ENCODE measurements around the gene TNFRSF6B.

The TNFRSF6B gene

GRCh38 chr20:63706852-63707557 is 10.6 kb downstream of the TNFRSF6B start:
- TF ChIP-seq CTCF (IDR thresholded peaks at IDR 0.05; ENCODE audit: insufficient read depth, low read length) (peak; percentile 35), GABPA (IDR thresholded peaks at IDR 0.05; ENCODE audit: low read depth) (no peak), SPI1 (IDR thresholded peaks at IDR 0.05; ENCODE audit: borderline replicate concordance, low read depth) (no peak)
- DNase-seq (ENCODE audit: low read depth in 1 of 2, low spot score in 1 of 2) = peak in 1 of 2 experiments; percentile 69
- H3K27ac ChIP-seq (replicated peaks) = peak overlapping the region; percentile 87
- H3K4me3 ChIP-seq (replicated peaks; ENCODE audit: insufficient read depth, low read length) = peak overlapping the region; percentile 93
- H3K27me3 ChIP-seq (ENCODE audit: insufficient read depth, poor library complexity, severe bottlenecking) = no peaks in the 10 kb centered on the region

- H3K27me3 ChIP-seq (ENCODE audit: insufficient read depth, poor library complexity, severe bottlenecking) = no peaks in the 10 kb centered on the region
- DNase-seq (ENCODE audit: low read depth in 1 of 2, low spot score in 1 of 2) = peak; percentile 86 to 89
- H3K4me3 ChIP-seq (replicated peaks; ENCODE audit: insufficient read depth, low read length) = peak within 1 kb of the TSS; percentile 93
- TF ChIP-seq POLR2AphosphoS5 (IDR thresholded peaks at IDR 0.05; ENCODE audit: low read depth) (peak; percentile 55), CTCF (IDR thresholded peaks at IDR 0.05; ENCODE audit: insufficient read depth, low read length) (no peak), GABPA (IDR thresholded peaks at IDR 0.05; ENCODE audit: low read depth) (peak; percentile 88), REST (IDR thresholded peaks at IDR 0.05; ENCODE audit: insufficient replicate concordance, low read depth) (no peak), SPI1 (IDR thresholded peaks at IDR 0.05; ENCODE audit: borderline replicate concordance, low read depth) (peak; percentile 91)
- H3K27ac ChIP-seq (replicated peaks) = peak within 1 kb of the TSS; percentile 87
Observed at GRCh38 chr20:63707558-63708300, 11.3 kb downstream of the TNFRSF6B start, which contains the start of the genes ARFRP1 and ZGPAT. Gene ARFRP1 (minus strand): TSS chr20:63707976. CDS start chr20:63707091, 885 bp downstream. Gene ZGPAT (plus strand): TSS chr20:63708039. CDS start chr20:63708581, 542 bp downstream.

- Histone ChIP-seq H3K27ac (replicated peaks) (peak overlapping the region; percentile 87), H3K4me3 (replicated peaks; ENCODE audit: insufficient read depth, low read length) (peak overlapping the region; percentile 93)
- TF ChIP-seq REST (IDR thresholded peaks at IDR 0.05; ENCODE audit: insufficient replicate concordance, low read depth) (no peak), SPI1 (IDR thresholded peaks at IDR 0.05; ENCODE audit: borderline replicate concordance, low read depth) (no peak), GABPA (IDR thresholded peaks at IDR 0.05; ENCODE audit: low read depth) (no peak), CTCF (IDR thresholded peaks at IDR 0.05; ENCODE audit: insufficient read depth, low read length) (no peak), POLR2AphosphoS5 (IDR thresholded peaks at IDR 0.05; ENCODE audit: low read depth) (no peak)
Observed at GRCh38 chr20:63708301-63709148, 12.1 kb downstream of the TNFRSF6B start.

More at GRCh38 chr20:63708301-63709148, 12.1 kb downstream of the TNFRSF6B start:
- DNase-seq (ENCODE audit: low read depth in 1 of 2, low spot score in 1 of 2) = peak in 1 of 2 experiments; percentile 25
- H3K27me3 ChIP-seq (ENCODE audit: insufficient read depth, poor library complexity, severe bottlenecking) = no peaks in the 10 kb centered on the region
